GM21619 (cell line): ENCODE results near the gene OPCML.

Source experiments
- ATAC-seq: cut with Tn5 transposase; IDR thresholded peaks from one replicate; pipeline ENCODE4 v1.9.1; 2021; ENCODE audit not compliant: unreplicated experiment

OPCML gene

GRCh38 chr11:132714859-132715440, 817.4 kb downstream of the OPCML start:
- ATAC-seq: no peak

- ATAC-seq: no peak
These were observed 819.8 kb downstream of the OPCML start for GRCh38 chr11:132712466-132712865.

- ATAC-seq: no peak
These were observed 827.4 kb downstream of the OPCML start for GRCh38 chr11:132704781-132705375.

GRCh38 chr11:132692891-132693290, 839.4 kb downstream of the OPCML start:
- no peak for ATAC-seq

- ATAC-seq: no peak
These were observed 840.3 kb downstream of the OPCML start for GRCh38 chr11:132691848-132692550.

GRCh38 chr11:132686886-132687285, 845.4 kb downstream of the OPCML start:
- no peak for ATAC-seq

- no peak for ATAC-seq
These were observed 847.1 kb downstream of the OPCML start for GRCh38 chr11:132685174-132685611.

GRCh38 chr11:132683602-132684001, 848.7 kb downstream of the OPCML start:
- no peak for ATAC-seq

GRCh38 chr11:132681971-132682370, 850.3 kb downstream of the OPCML start:
- no peak for ATAC-seq

- ATAC-seq: no peak
These were observed 851.7 kb downstream of the OPCML start for GRCh38 chr11:132680584-132680983.

GRCh38 chr11:132674151-132674550, 858.1 kb downstream of the OPCML start:
- no peak for ATAC-seq

- ATAC-seq: no peak
These were observed 860.4 kb downstream of the OPCML start for GRCh38 chr11:132671851-132672370.

GRCh38 chr11:132670921-132671675, 861.2 kb downstream of the OPCML start:
- no peak for ATAC-seq

GRCh38 chr11:132669949-132670348, 862.4 kb downstream of the OPCML start:
- ATAC-seq: no peak

- ATAC-seq: no peak
These were observed 867.1 kb downstream of the OPCML start for GRCh38 chr11:132665205-132665604.

GRCh38 chr11:132658696-132659095, 873.6 kb downstream of the OPCML start:
- no peak for ATAC-seq

- ATAC-seq: no peak
These were observed 874.3 kb downstream of the OPCML start for GRCh38 chr11:132658004-132658403.

GRCh38 chr11:132655187-132655855, 877.0 kb downstream of the OPCML start:
- ATAC-seq: no peak

GRCh38 chr11:132653237-132653636, 879.1 kb downstream of the OPCML start:
- ATAC-seq: no peak

GRCh38 chr11:132650969-132651720, 881.2 kb downstream of the OPCML start:
- no peak for ATAC-seq
